GM23248 (cell line): Measurements from ENCODE around the gene GADD45G.

Source experiments
- EZH2 ChIP-seq: fragments of 200-600 bp; sonication (generic); IDR thresholded peaks from 2 replicates; pipeline ENCODE4 v1.6.1; 2018; ENCODE audit warnings: antibody characterized with exemption, mild to moderate bottlenecking; ENCODE audit not compliant: insufficient read depth, poor library complexity, severe bottlenecking
- EZH2phosphoT487 ChIP-seq: fragments of 200-600 bp; sonication (generic); IDR thresholded peaks from 2 replicates; pipeline ENCODE4 v1.6.1; 2018; ENCODE audit warnings: antibody characterized with exemption, moderate library complexity, mild to moderate bottlenecking, low read depth; ENCODE audit not compliant: insufficient read depth

DNA sequence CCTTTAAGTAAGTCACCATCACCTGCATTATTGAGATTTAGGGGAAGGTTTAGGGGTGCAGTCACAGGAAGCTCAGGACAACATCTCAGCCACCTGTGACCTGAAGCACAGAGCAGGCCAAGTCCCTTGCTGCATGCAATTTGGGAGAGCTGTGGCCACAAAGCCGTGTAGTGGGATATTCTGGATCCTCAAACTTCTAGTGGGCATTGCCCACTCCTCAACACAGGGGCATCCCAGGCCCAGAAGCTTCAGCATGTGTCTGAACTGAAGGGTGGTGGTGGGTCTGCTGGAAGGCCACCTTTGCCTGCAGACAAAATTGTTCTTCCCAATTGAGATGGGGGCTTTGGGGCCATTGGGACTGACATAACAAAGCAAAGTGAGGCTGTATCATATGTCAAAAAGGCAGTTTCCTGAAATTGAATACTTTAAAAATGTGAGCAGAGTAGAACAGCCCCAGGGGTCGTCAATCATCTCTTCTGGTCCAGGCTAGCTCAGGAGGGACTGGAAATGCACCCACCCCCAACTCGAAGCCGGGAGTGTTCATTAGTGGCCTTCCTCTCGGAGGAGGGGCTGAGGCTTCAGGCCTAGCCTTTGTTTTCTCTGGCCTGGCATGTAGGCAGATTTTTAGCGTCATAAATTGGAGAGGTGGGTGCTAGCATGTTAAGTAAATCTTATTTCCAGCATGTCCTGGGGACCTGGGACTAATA is 2.8 kb upstream of the GADD45G start:
- TF ChIP-seq EZH2phosphoT487 (no peak), EZH2 (no peak)
